Naive thymus-derived CD4-positive, alpha-beta T cell (primary cell): Measurements from ENCODE around the gene HBB. TPM values are rescaled to one million over a fixed set of nuclear protein-coding genes. Genes with fewer than 3 reads are reported as not detected.

Experiments used
- ATAC-seq: fragments of 150-1000 bp; cut with Tn5 transposase; 2 replicates; pipeline ENCODE4 v1.10.0; 2021; ENCODE audit warnings: mild to moderate bottlenecking, moderate library complexity
- CTCF ChIA-PET: fragments of 350-600 bp; sonication (Branson Sonifier 250); formaldehyde crosslinking; loops from one replicate; lab custom pipeline; 2021; ENCODE audit warnings: antibody characterized with exemption; lab: Charles Lee
- POLR2A ChIA-PET: fragments of 350-600 bp; sonication (Branson Sonifier 250); formaldehyde crosslinking; loops from one replicate; lab custom pipeline; 2021; ENCODE audit warnings: antibody characterized with exemption, inconsistent platforms; lab: Charles Lee
- DNase-seq, 9 donors: peaks; one replicate each; pipeline versions ENCODE4 v3.0.0 to v3.0.0-alpha.2; 2020 to 2022; ENCODE audit warnings: mixed read lengths in 1 of 9
- H3K27ac ChIP-seq: one replicate; pipeline ENCODE4 v1.7.0; 2013; ENCODE audit warnings: mild to moderate bottlenecking, low read depth, low read length, moderate library complexity
- H3K27me3 ChIP-seq, 2 donors: one replicate each; pipeline ENCODE4 v1.7.0; 2013; ENCODE audit warnings: low read length in 2 of 2, mild to moderate bottlenecking in 2 of 2, moderate library complexity in 2 of 2; ENCODE audit not compliant: control insufficient read depth in 2 of 2, insufficient read depth in 2 of 2
- H3K36me3 ChIP-seq, 3 experiments: 1 replicate in 2 of 3; 2 replicates in 1 of 3; pipeline ENCODE4 v1.7.0; 2013; ENCODE audit warnings: low read length in 3 of 3, mild to moderate bottlenecking in 3 of 3, moderate library complexity in 1 of 3; ENCODE audit not compliant: insufficient read depth in 3 of 3, control insufficient read depth in 2 of 3
- H3K4me1 ChIP-seq, 2 donors: one replicate each; pipeline ENCODE4 v1.7.0; 2013; ENCODE audit warnings: low read length in 2 of 2, mild to moderate bottlenecking in 2 of 2, moderate library complexity in 1 of 2; ENCODE audit not compliant: control insufficient read depth in 2 of 2, insufficient read depth in 2 of 2
- H3K4me3 ChIP-seq: 2 replicates; pipeline ENCODE4 v1.7.0; 2013; ENCODE audit warnings: mild to moderate bottlenecking, low read length
- H3K9me3 ChIP-seq, 3 experiments: 1 replicate in 2 of 3; 2 replicates in 1 of 3; pipeline ENCODE4 v1.7.0; 2013; ENCODE audit warnings: low read length in 3 of 3; ENCODE audit not compliant: control insufficient read depth in 2 of 3
- H3K27ac Mint-ChIP-seq, 9 donors: one replicate each; pipeline ENCODE4 v1.8.0; 2020 to 2022; ENCODE audit warnings: mixed read lengths in 9 of 9, mild to moderate bottlenecking in 8 of 9, moderate library complexity in 5 of 9, inconsistent platforms in 2 of 9
- H3K27me3 Mint-ChIP-seq, 5 donors: one replicate each; pipeline ENCODE4 v1.8.0; 2021 to 2022; ENCODE audit warnings: mixed read lengths in 5 of 5, mild to moderate bottlenecking in 1 of 5
- H3K36me3 Mint-ChIP-seq, 5 donors: one replicate each; pipeline ENCODE4 v1.8.0; 2020 to 2022; ENCODE audit warnings: mixed read lengths in 5 of 5, mild to moderate bottlenecking in 3 of 5, inconsistent platforms in 1 of 5
- H3K4me1 Mint-ChIP-seq, 7 donors: one replicate each; pipeline ENCODE4 v1.8.0; 2020 to 2022; ENCODE audit warnings: mixed read lengths in 7 of 7, mild to moderate bottlenecking in 3 of 7, inconsistent platforms in 1 of 7
- H3K4me3 Mint-ChIP-seq, 10 donors: one replicate each; pipeline ENCODE4 v1.8.0; 2020 to 2022; ENCODE audit warnings: mild to moderate bottlenecking in 10 of 10, mixed read lengths in 10 of 10, moderate library complexity in 6 of 10, inconsistent platforms in 2 of 10
- H3K9me3 Mint-ChIP-seq, 11 donors: one replicate each; pipeline ENCODE4 v1.8.0; 2020 to 2022; ENCODE audit warnings: mixed read lengths in 11 of 11, mild to moderate bottlenecking in 4 of 11, inconsistent platforms in 1 of 11, moderate library complexity in 1 of 11
- intact Hi-C, 2 donors: fragments of 100-400 bp; cut with micrococcal nuclease; formaldehyde crosslinking; loops; one replicate each; pipeline ENCODE4 v1.15.1; 2023
- polyA plus RNA-seq, 2 donors: library from polyadenylated mRNA; unstranded; fragments of 300-500 nt; fragmentation: Illumina TruSeq; gene quantifications; one replicate each; pipeline ENCODE4 v1.2.3, GENCODE V29; 2021
- total RNA-seq, 6 experiments: library from RNA in 5 of 6; stranded (reverse) in 5 of 6; gene quantifications; 1 replicate in 5 of 6; 2 replicates in 1 of 6; pipeline ENCODE4 v1.2.3 and lab custom pipeline; 2021 to 2026

The HBB gene
- total RNA-seq (10 to 100 TPM in 1 of 5 experiments, under 1 TPM in 1, not detected in 3; 1.00 to 56.2 TPM), polyA plus RNA-seq (under 1 TPM; 0.67 to 0.91 TPM), total RNA-seq (lab: John Stamatoyannopoulos, UW) (not detected)

DNA sequence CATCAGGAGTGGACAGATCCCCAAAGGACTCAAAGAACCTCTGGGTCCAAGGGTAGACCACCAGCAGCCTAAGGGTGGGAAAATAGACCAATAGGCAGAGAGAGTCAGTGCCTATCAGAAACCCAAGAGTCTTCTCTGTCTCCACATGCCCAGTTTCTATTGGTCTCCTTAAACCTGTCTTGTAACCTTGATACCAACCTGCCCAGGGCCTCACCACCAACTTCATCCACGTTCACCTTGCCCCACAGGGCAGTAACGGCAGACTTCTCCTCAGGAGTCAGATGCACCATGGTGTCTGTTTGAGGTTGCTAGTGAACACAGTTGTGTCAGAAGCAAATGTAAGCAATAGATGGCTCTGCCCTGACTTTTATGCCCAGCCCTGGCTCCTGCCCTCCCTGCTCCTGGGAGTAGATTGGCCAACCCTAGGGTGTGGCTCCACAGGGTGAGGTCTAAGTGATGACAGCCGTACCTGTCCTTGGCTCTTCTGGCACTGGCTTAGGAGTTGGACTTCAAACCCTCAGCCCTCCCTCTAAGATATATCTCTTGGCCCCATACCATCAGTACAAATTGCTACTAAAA is at the start of gene HBB:
HBB (minus strand) TSS at position 340 of the 579 bp plus-strand sequence; CDS start at position 290, 50 bp downstream.
- CTCF ChIA-PET: no interaction called here
- H3K4me3 ChIP-seq: no peak within 1 kb of the TSS
- H3K9me3 Mint-ChIP-seq: peaks cover 0 to 8% (median 0%) of the 10 kb centered on the region in 11 donors
- no peaks in the 10 kb centered on the region for H3K36me3 ChIP-seq
- H3K27ac Mint-ChIP-seq: no peak within 1 kb of the TSS
- no peaks in the 10 kb centered on the region for H3K4me1 ChIP-seq
- H3K9me3 ChIP-seq: no peaks in the 10 kb centered on the region
- POLR2A ChIA-PET: no interaction called here
- intact Hi-C loops: no loop called here
- H3K27me3 ChIP-seq: no peaks in the 10 kb centered on the region
- H3K4me1 Mint-ChIP-seq: no peaks in the 10 kb centered on the region
- H3K36me3 Mint-ChIP-seq: no peaks in the 10 kb centered on the region
- peaks cover 0 to 17% (median 5%) of the 10 kb centered on the region in 5 donors for H3K27me3 Mint-ChIP-seq
- ATAC-seq (no peak), DNase-seq (no peak)
- H3K27ac ChIP-seq: no peak within 1 kb of the TSS
- no peak within 1 kb of the TSS for H3K4me3 Mint-ChIP-seq

- H3K4me1 Mint-ChIP-seq: peaks cover 0 to under 1% (median 0%) of the 10 kb centered on the region in 7 donors
- ChIA-PET CTCF (no interaction called here), POLR2A (no interaction called here)
- no peaks in the 10 kb centered on the region for H3K27me3 ChIP-seq
- H3K9me3 Mint-ChIP-seq: peaks cover 0 to 2% (median 0%) of the 10 kb centered on the region in 11 donors
- H3K4me3 Mint-ChIP-seq: no peak overlapping the region
- H3K27me3 Mint-ChIP-seq: peaks cover 0 to 12% (median 9%) of the 10 kb centered on the region in 5 donors
- no peaks in the 10 kb centered on the region for H3K36me3 Mint-ChIP-seq
- H3K27ac ChIP-seq: no peak overlapping the region
- intact Hi-C loops: no loop called here
- no peaks in the 10 kb centered on the region for H3K9me3 ChIP-seq
- ATAC-seq (no peak), DNase-seq (no peak)
- no peak overlapping the region for H3K4me3 ChIP-seq
- no peak overlapping the region for H3K27ac Mint-ChIP-seq
- H3K4me1 ChIP-seq: no peaks in the 10 kb centered on the region
- no peaks in the 10 kb centered on the region for H3K36me3 ChIP-seq
Observed at GRCh38 chr11:5275369-5276110, 48.7 kb upstream of the HBB start.

- Mint-ChIP-seq H3K4me3 (no peak overlapping the region), H3K27me3 (peaks cover 0 to 13% (median 10%) of the 10 kb centered on the region in 5 donors), H3K4me1 (no peaks in the 10 kb centered on the region), H3K27ac (no peak overlapping the region), H3K9me3 (peaks cover 0 to 2% (median 0%) of the 10 kb centered on the region in 11 donors), H3K36me3 (no peaks in the 10 kb centered on the region)
- DNase-seq: no peak
- intact Hi-C loops: no loop called here
- ChIA-PET POLR2A (no interaction called here), CTCF (no interaction called here)
- Histone ChIP-seq H3K27me3 (no peaks in the 10 kb centered on the region), H3K4me1 (no peaks in the 10 kb centered on the region), H3K27ac (no peak overlapping the region), H3K4me3 (no peak overlapping the region), H3K9me3 (no peaks in the 10 kb centered on the region), H3K36me3 (no peaks in the 10 kb centered on the region)
- no peak for ATAC-seq
Observed at GRCh38 chr11:5274395-5274794, 47.5 kb upstream of the HBB start.

DNA sequence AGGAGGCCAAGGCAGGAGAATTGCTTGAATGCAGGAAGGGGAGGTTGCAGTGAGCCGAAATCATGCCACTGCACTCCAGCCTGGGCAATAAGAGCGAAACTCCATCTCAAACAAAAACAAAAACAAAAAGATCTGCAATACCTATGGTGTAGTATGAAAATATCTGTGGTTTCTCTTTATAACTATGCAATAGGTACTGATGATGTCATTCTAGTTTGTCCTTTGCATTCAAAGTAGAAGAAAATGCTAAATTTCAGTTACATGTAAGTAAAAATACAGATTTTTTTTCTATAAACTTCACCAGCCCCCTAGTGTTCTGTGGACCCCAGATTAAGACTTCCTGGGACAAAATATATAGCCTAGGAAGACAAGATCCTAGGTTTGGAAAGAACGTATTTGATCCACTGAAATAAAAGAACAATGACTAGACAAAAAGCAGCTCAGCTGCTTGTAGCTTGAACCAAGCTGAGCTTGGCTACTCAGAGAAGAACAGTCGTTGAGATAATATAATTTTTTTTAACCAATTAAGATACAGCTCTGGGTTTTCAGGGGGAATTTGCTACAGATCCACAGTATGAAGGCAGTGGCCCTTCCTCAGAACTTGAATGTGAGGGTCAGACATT is 45.6 kb upstream of the HBB start:
- intact Hi-C loops: no loop called here
- no peak overlapping the region for H3K27ac ChIP-seq
- no peak for ATAC-seq
- no peaks in the 10 kb centered on the region for H3K36me3 Mint-ChIP-seq
- H3K36me3 ChIP-seq: no peaks in the 10 kb centered on the region
- no peaks in the 10 kb centered on the region for H3K4me1 ChIP-seq
- CTCF ChIA-PET: no interaction called here
- POLR2A ChIA-PET: no interaction called here
- H3K4me3 ChIP-seq: no peak overlapping the region
- H3K27ac Mint-ChIP-seq: no peak overlapping the region
- H3K9me3 ChIP-seq: no peaks in the 10 kb centered on the region
- peaks cover 0 to 2% (median 0%) of the 10 kb centered on the region in 11 donors for H3K9me3 Mint-ChIP-seq
- DNase-seq: no peak
- H3K27me3 Mint-ChIP-seq: peaks cover 2 to 13% (median 10%) of the 10 kb centered on the region in 5 donors
- H3K4me3 Mint-ChIP-seq: no peak overlapping the region
- H3K4me1 Mint-ChIP-seq: no peaks in the 10 kb centered on the region
- no peaks in the 10 kb centered on the region for H3K27me3 ChIP-seq

DNA sequence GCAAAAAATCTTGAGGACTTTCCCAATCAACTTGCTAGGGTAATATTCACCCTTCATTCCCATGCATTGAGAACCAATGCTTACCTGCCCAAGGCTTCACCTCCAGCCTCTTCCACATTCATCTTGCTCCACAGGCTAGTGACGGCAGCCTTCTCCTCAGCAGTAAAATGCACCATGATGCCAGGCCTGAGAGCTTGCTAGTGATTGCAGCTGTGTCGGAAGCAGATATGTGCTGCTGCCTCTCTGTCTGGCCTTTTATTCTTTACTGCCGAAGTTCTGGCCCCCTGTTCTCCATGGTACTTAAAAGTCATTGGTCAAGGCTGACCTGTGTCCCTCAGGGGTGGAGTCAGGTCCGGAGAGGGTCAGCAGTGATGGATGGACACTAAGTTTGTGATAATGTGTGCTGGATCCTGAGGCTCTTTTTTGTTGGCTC is 42.9 kb upstream of the HBB start, which contains the start of gene HBE1:
HBE1 (minus strand) TSS at position 231 of the 433 bp plus-strand sequence; CDS start at position 176, 55 bp downstream.
- no peaks in the 10 kb centered on the region for H3K36me3 ChIP-seq
- no peak for DNase-seq
- no peaks in the 10 kb centered on the region for H3K9me3 ChIP-seq
- Mint-ChIP-seq H3K4me1 (no peaks in the 10 kb centered on the region), H3K9me3 (peaks cover 0 to 2% (median 0%) of the 10 kb centered on the region in 11 donors), H3K36me3 (no peaks in the 10 kb centered on the region), H3K27me3 (peaks cover 4 to 13% (median 9%) of the 10 kb centered on the region in 5 donors), H3K27ac (no peak within 1 kb of the TSS), H3K4me3 (no peak within 1 kb of the TSS)
- CTCF ChIA-PET: no interaction called here
- POLR2A ChIA-PET: no interaction called here
- no peak within 1 kb of the TSS for H3K27ac ChIP-seq
- H3K4me1 ChIP-seq: no peaks in the 10 kb centered on the region
- H3K4me3 ChIP-seq: no peak within 1 kb of the TSS
- no peak for ATAC-seq
- H3K27me3 ChIP-seq: no peaks in the 10 kb centered on the region
- intact Hi-C loops: no loop called here

GRCh38 chr11:5267033-5267563 is 40.2 kb upstream of the HBB start:
- Histone ChIP-seq H3K27me3 (no peaks in the 10 kb centered on the region), H3K9me3 (no peaks in the 10 kb centered on the region), H3K27ac (no peak overlapping the region), H3K4me3 (no peak overlapping the region), H3K4me1 (no peaks in the 10 kb centered on the region), H3K36me3 (no peaks in the 10 kb centered on the region)
- Mint-ChIP-seq H3K4me3 (no peak overlapping the region), H3K9me3 (peaks cover 0 to 4% (median 0%) of the 10 kb centered on the region in 11 donors), H3K27ac (no peak overlapping the region), H3K27me3 (peaks cover 3 to 9% (median 7%) of the 10 kb centered on the region in 5 donors), H3K4me1 (no peaks in the 10 kb centered on the region), H3K36me3 (no peaks in the 10 kb centered on the region)
- no peak for DNase-seq
- ChIA-PET POLR2A (no interaction called here), CTCF (no interaction called here)
- intact Hi-C loops: no loop called here
- no peak for ATAC-seq
